ENCODE measurements around the gene PGR.

The PGR gene

DNA sequence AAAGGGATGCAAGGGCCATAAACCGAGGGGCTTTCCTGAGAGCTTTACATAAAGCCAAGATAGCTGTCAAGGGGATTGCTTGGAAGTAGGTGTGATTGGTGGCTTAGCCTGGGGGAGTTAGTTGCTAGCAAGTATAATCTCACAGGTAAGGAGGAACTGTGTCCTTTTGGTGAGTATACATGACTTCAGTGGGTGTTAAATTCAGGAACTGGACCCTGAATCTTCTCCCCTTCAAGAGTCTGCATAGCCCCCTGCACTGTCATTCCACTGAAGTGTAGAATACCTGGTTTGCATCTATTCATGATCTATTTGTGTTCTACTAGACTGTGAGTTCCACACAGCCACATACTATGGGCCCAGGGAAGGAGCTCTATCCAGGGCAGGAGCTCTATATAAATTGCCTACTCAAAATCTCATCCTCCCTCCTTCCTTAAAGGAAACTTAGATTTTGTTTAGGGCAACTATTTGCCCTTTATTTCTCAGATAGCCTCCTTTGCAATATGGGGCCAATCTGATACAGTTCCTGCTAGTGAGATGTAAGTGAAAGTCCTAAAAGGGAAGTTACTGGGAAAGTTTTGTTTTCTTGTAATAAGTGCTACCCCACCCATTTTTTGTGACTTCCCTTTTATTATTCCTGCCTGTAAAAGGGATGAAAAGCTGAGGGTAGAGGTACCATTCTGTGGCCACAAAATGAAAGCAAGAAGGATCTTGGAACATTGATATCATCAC is 120.5 kb downstream of the PGR start:
- no peak for DNase-seq (ENCODE audit: low spot score)

DNA sequence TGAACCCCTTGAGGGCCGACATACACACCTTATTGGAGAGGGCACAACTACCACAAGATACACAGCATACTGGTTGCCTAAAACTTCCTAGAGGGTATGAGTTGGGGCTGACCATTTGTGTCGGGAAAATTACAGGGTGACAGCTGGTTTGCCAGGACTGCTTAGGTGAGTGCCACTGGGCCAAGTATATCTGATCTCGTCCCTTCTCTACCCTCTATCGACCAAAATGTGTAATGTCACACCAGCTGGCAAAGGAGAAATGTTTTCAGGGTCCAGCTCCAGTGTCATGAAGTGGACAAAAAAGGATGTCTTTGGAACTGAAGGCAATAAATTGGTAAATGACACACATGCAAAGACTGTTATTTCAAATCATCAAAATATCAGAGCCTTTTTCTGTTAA is 126.1 kb downstream of the PGR start:
- no peak for DNase-seq (ENCODE audit: low spot score)

DNA sequence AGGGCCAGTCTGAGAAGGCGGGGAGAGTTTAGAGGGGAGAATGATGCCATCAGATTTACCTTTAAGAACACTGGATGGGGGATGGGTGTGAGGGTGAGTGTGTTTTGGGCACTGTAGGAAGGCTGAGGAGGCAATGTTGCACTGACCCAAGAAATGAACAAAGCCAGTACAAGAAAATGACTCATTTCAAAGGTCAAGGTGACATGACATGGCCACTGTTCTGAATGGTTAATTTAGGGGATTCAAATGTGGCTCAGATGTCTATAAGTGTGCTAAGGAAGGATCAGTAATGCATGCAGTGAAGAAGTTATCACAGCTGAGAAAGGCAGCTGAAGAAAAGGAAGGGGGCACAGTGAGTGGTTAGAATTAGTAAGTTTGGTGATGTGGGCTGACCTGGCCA is 129.9 kb downstream of the PGR start:
- DNase-seq (ENCODE audit: low spot score) = no peak

DNA sequence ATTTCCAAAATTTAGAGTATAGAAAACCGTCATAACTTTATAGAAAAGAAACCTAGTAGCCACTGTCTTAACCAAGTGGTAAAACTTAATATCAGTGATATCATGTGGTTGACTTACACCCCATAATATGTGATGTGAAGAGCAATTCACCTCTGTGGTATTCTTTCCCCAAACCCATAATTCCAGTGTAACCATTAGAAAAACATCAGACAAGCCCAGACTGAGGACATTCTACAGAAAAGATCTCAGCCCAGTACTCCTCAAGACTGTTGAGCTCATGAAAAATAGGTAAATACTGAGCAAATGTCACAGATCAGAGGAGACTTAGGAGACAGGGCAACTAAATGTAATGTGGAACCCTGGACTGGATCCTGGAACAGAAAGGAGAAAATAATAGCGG is 134.6 kb downstream of the PGR start:
- no peak for DNase-seq (ENCODE audit: low spot score)

DNA sequence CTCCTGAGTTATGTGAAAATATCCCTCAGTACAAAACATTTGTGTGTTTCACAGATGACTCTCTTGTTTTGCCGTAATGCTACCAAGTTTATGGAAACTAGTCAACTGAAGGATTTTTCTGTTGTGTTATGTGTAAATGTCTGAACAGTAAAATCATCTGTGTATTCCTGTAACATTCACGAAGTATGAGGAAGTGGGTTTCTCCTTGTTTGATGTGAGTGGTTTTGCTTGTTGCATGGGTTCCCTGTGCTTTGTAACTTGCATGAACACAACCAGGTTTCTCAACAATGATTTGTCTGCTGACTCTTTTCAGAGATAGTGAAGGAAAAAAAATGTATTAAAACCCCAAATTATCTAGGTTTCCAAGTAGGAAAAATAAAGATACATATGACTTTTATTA is 138.1 kb downstream of the PGR start:
- no peak for DNase-seq (ENCODE audit: low spot score)

DNA sequence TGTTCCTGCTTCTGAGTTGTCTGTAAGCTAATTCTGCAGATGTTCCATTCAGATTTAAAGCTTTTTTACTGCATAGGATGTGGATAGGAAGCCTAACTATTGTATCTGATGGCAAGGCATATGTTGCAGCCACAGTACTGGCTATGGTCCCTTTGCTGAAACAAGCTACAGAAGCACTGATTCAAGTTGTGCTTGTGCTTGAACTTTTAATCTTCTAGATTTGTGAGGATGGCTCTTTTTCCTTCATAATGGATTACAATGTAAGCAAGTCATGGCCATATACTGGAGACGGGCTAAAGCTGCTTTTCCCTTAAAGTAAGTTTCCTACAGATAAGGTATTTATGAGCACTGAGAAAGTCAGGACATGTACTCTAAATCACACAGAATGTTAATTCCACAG is 138.7 kb downstream of the PGR start:
- DNase-seq (ENCODE audit: low spot score) = no peak

DNA sequence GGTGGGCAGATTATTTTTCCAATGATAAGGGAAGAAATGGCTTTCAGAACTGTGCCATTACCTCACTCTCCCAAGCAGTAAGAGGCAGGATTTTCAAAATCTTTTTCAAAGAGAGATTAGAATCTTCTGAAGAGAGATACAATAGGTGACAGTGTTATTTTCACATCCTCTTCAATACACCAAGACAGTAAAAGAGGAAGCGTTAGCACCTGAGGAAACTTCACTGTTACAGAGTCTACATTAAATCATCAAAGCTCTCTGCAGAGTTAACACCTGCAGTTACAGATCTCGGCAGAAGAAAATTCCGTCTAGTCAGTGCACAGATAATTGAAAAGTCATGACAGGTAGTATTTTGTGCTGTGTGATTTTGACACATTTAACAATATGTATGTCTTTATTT is 144.9 kb downstream of the PGR start:
- DNase-seq (ENCODE audit: low spot score) = no peak

DNA sequence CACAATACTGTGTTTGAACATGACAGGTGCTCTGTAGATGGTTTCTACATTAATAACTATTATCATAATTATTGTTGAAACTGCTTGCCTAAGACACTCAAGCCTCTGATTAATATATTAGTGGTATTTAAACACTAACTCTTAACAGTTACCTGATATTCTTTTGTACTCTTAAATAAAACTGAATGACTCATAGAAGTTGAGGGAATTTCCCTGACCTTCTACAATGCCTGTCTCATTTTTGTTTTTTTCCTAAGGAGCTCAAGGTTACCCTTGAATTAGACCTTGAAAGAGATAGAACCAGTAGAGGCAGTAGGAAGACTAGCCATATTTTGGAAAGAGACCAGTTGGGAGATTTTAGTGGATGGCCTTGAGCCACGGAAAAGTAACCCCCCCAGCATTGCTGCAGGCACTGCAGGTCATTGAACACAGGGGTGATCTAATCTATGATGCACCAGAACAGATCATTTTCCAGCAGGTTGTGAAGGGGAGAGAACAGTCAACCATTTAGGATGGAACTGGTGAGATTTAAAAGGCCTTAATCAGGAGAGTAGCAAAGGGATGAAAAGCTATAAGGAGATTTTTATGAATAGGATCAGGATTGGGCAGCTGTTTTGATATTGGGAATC is 148.3 kb downstream of the PGR start:
- DNase-seq (ENCODE audit: low spot score) = no peak

DNA sequence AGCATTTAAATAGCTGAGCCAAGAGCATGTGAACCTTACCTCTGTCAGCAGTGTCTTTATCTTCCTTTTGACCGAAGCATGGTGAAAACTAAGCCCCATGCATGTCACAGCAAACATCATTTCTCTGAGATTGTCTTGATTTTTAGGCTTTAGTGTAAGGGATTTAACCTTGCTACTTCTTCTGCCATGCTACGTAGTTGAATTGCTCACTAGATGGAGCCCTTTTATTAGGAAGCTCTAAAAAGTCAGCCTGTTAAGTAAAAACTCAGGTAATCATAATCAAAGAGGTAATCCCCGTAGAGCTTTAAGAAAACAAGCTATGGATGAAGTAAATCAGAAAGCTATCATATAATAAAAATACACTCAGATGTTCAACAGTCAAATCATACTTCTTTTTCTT is 149.5 kb downstream of the PGR start:
- no peak for DNase-seq (ENCODE audit: low spot score)

Data from HuH-7.5 (cell line).